ENCODE measurements around the gene FHIP1B. TPM values are rescaled to one million over a fixed set of nuclear protein-coding genes. Genes with fewer than 3 reads are reported as not detected.
"Not testable (repeated sequence)": the region's sequence is repeated elsewhere in the genome, so short reads cannot be mapped to it uniquely, and the experiment has no call there.

Gene FHIP1B
- total and polyA plus RNA-seq, 8 donors, result 34.9 to 69.0 (median 55.7) TPM

DNA sequence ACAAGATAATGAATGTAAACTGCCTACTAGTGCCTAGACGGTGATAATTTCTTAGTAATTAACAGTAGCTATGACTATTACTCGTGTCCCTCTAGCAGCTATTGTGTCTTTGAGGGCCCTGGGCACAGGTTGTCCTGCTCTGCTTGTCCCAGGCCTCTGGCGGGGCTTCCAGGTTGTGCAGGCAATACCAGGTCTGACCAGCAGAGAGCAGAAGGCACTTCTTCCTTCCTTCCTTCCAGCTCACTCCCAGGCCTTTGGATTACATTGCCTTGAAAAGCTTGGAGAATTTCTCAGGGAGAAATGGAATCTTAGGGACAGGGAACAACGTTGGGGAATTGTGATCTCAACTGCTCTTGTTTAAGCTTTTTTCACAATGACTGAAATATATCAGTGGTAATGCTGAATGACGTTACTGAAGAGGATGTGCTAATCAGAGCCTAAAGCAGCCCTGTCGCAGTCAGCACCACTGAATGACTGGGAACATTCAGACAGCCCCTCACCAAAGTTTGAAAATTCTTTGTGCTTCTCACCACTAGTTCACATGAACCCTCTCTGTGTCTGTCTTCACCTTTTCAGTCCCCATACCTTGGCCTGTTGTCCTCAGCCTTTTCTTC, 16.8 kb upstream of the FHIP1B start:
- intact Hi-C loops (cut with DNase I), result no loop called here
- Histone ChIP-seq H3K27me3 (peaks cover 0 to 8% of the 10 kb centered on the region in 2 donors), H3K27ac (no peak overlapping the region), H3K36me3 (no peaks in the 10 kb centered on the region), H3K9me3 (no peaks in the 10 kb centered on the region), H3K4me3 (no peak overlapping the region), H3K4me1 (no peaks in the 10 kb centered on the region)
- peak; percentile 97 for ATAC-seq
- TF ChIP-seq CTCF (IDR thresholded peaks at IDR 0.05), result peak; percentile 84 to 87
- peak in 3 of 4 donors; percentile 59 to 85 (median 76) for DNase-seq

DNA sequence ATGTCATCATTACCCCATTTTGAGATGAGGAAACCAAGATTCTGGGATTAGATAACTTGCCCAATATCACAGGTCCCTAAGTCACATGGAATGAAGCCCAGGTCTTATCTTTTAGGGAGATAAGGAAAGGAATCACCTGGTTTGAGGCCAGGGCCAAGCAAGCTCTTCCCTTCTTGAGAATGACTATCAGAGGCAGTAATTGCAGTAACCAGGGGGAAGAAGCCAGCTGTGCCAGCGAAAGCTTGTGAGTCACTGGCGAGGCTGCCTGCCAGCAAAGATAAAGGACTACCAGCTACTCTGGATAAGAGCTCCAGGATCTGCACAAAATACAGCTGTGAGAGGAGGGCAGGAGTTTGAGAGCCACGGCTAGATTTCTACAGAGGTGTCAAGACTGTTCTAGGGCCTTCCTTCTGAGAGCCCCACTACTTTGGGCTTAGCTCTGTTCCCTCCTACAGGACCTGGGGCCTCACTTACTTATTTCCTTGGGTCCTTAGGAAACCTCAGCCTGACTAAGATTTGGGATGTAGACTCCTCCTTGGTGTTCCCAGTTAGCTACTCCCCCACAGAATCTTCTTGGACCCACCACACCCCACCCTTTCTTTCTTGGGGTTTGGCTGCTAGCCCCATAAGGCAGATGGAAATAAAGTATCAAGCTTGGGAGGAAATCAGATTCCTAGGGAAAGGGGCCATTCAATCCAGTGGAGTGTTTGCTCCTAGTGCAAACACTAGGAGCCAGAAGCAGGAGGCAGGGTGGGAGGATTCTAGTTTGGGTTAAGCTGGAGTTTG, 15.5 kb upstream of the FHIP1B start:
- DNase-seq, result peak in 3 of 4 donors; percentile 25 to 62 (median 54)
- ATAC-seq, result peak; percentile 46
- Histone ChIP-seq H3K27ac (peak overlapping the region in 1 of 2 donors; percentile 13), H3K27me3 (no peaks in the 10 kb centered on the region), H3K4me3 (no peak overlapping the region), H3K9me3 (no peaks in the 10 kb centered on the region), H3K4me1 (no peaks in the 10 kb centered on the region), H3K36me3 (no peaks in the 10 kb centered on the region)
- intact Hi-C loops (cut with DNase I), result no loop called here
- no peak for TF ChIP-seq CTCF (IDR thresholded peaks at IDR 0.05)

DNA sequence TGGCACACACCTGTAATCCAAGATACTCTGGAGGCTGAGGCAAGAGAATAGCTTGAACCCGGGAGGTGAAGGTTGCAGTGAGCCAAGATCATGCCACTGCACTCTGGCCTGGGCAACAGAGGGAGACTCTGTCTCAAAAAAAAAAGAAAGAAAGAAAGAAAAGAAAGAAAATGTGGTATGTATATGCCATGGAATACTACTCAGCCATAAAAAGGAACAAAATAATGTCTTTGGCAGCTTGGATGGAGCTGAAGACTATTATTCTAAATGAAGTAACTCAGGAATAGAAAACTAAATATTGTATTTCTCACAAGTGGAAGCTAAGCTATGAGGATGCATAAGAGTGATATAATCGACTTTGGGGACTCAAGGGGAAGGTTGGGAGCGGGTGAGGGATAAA, 14.5 kb upstream of the FHIP1B start:
- H3K36me3 ChIP-seq; H3K27ac ChIP-seq; intact Hi-C loops (cut with DNase I); DNase-seq; ATAC-seq; H3K9me3 ChIP-seq; H3K27me3 ChIP-seq; H3K4me3 ChIP-seq; H3K4me1 ChIP-seq: not testable (repeated sequence)

DNA sequence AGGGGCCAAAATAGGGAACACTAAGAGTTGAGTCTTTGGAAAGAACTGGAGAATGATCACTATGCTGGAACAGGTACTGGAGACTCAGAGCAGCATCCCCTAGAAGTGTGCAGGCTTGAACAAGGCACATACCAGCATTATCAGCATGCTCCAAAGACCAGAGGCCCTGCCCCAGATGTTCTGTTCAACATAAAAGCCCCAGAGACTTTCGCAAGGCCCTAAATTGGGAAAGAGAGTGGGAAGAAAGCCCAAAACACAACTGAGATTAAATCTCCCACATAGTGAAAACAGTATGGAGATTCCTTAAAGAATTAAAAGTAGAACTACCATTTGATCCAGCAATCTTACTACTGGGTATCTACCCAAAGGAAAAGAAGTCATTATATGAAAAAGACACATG, 13.8 kb upstream of the FHIP1B start:
- Histone ChIP-seq H3K27ac (no peak overlapping the region), H3K36me3 (no peaks in the 10 kb centered on the region), H3K4me1 (no peaks in the 10 kb centered on the region), H3K9me3 (no peaks in the 10 kb centered on the region), H3K4me3 (no peak overlapping the region), H3K27me3 (no peaks in the 10 kb centered on the region)
- peak in 1 of 4 donors; percentile 64 for DNase-seq
- intact Hi-C loops (cut with DNase I), result no loop called here
- ATAC-seq, result no peak
- no peak for TF ChIP-seq CTCF (IDR thresholded peaks at IDR 0.05)

DNA sequence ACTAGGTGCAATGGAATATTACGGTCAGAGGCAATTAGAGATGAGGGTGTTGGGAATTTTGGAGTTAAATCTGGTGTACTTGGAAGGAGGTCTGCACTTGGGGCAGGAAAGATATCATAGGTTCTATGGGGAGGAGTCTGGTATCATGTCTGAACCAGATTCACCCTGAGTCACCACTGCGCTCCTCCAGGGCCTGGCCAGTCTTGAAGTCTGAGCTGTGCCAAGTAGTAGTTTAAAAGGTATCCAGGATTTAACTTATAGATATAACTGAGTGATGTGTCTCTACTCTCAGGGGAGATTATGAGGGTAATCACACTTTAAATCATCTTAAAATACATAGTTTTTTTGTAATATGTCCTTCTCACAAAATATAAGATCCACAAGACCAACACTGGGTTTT, 11.1 kb upstream of the FHIP1B start:
- ATAC-seq, result no peak
- no peaks in the 10 kb centered on the region for H3K9me3 ChIP-seq
- no peaks in the 10 kb centered on the region for H3K36me3 ChIP-seq
- no peak for DNase-seq
- TF ChIP-seq CTCF (IDR thresholded peaks at IDR 0.05), result no peak
- no peak overlapping the region for H3K27ac ChIP-seq
- H3K27me3 ChIP-seq, result no peaks in the 10 kb centered on the region
- peaks cover 0 to 8% of the 10 kb centered on the region in 2 donors for H3K4me1 ChIP-seq
- intact Hi-C loops (cut with DNase I), result no loop called here
- no peak overlapping the region for H3K4me3 ChIP-seq
